Kidney (tissue), 14 donors: ENCODE measurements around the gene TTC28. TPM values are rescaled to one million over a fixed set of nuclear protein-coding genes. Genes with fewer than 3 reads are reported as not detected.
A peak's percentile ranks its signal among the peaks of the same experiment; 100 is the strongest.

Experiments
- DNase-seq, 5 donors: peaks; one replicate each; pipeline ENCODE4 v3.0.0-alpha.2; 2013 to 2020
- FAIRE-seq: peaks from 2 replicates; lab custom pipeline; 2012; peaks lifted over from hg19 to GRCh38; lab: Jason Lieb, UNC
- H3K27ac ChIP-seq, 2 donors: one replicate each; pipeline ENCODE4 v1.7.0; 2013; ENCODE audit warnings: low read depth in 2 of 2, low read length in 2 of 2, inconsistent platforms in 1 of 2
- H3K27me3 ChIP-seq: one replicate; pipeline ENCODE4 v1.7.1; 2013; ENCODE audit warnings: low read length, inconsistent platforms; ENCODE audit not compliant: control insufficient read depth, insufficient read depth
- H3K36me3 ChIP-seq, 3 donors: one replicate each; pipeline versions ENCODE4 v1.7.0 to v1.7.1; 2013; ENCODE audit warnings: low read length in 3 of 3, control low read depth in 1 of 3, inconsistent platforms in 1 of 3; ENCODE audit not compliant: insufficient read depth in 3 of 3, control insufficient read depth in 2 of 3
- H3K4me1 ChIP-seq, 3 donors: one replicate each; pipeline versions ENCODE4 v1.7.0 to v1.7.1; 2013; ENCODE audit warnings: low read length in 3 of 3, inconsistent platforms in 1 of 3, low read depth in 1 of 3; ENCODE audit not compliant: control insufficient read depth in 2 of 3, insufficient read depth in 2 of 3
- H3K4me3 ChIP-seq, 3 donors: one replicate each; pipeline versions ENCODE4 v1.7.0 to v1.8.1; 2013; ENCODE audit warnings: low read length in 3 of 3, control low read depth in 1 of 3, inconsistent platforms in 1 of 3
- H3K9ac ChIP-seq, 3 donors: one replicate each; pipeline versions ENCODE4 v1.7.0 to v1.7.1; 2013; ENCODE audit warnings: low read length in 3 of 3, control low read depth in 1 of 3, inconsistent platforms in 1 of 3
- H3K9me3 ChIP-seq, 3 donors: one replicate each; pipeline versions ENCODE4 v1.7.0 to v1.7.1; 2013; ENCODE audit warnings: low read length in 3 of 3, control low read depth in 1 of 3, inconsistent platforms in 1 of 3; ENCODE audit not compliant: control insufficient read depth in 2 of 3, insufficient read depth in 1 of 3
- intact Hi-C: fragments of 100-400 bp; cut with DNase I; formaldehyde crosslinking; loops from one replicate; pipeline ENCODE4 v1.11.1; 2022
- polyA plus RNA-seq: library from polyadenylated mRNA; stranded (reverse); fragments of 350-450 nt; fragmentation: Illumina TruSeq; extraction: RNeasy Lipid Tissue Mini Kit (QIAGEN cat#74804); gene quantifications from one replicate; pipeline ENCODE4 v1.2.3, GENCODE V29; 2014; ENCODE audit warnings: low read depth, low replicate concordance; ENCODE audit not compliant: insufficient read depth
- total RNA-seq: library from RNA; stranded (reverse); fragmentation: NEBNext Ultra II Directional; extraction: Animal tissue kit (Norgen Biotek cat#: 25700); gene quantifications from one replicate; pipeline ENCODE4 v1.2.1, GENCODE V29; 2021
- TF ChIP-seq, protein P1 (sequence below): IDR thresholded peaks from 3 replicates; pipeline ENCODE4 v1.5.1; 2012; ENCODE audit warnings: mild to moderate bottlenecking, moderate library complexity, borderline replicate concordance; ENCODE audit not compliant: insufficient read depth; ENCODE audit errors: extremely low read depth
- donor health status: control.
- donor health status: control.
- donor health status: control.
- donor health status: control.
- donor health status: control.
- donor health status: DM: yes; HTN: yes; CAD: no.
- donor health status: Normal renal cell carcinoma (clear cell type).

Gene TTC28
- total and polyA plus RNA-seq, 2 donors from 2014 or later: 3.5 to 40.2 TPM

DNA sequence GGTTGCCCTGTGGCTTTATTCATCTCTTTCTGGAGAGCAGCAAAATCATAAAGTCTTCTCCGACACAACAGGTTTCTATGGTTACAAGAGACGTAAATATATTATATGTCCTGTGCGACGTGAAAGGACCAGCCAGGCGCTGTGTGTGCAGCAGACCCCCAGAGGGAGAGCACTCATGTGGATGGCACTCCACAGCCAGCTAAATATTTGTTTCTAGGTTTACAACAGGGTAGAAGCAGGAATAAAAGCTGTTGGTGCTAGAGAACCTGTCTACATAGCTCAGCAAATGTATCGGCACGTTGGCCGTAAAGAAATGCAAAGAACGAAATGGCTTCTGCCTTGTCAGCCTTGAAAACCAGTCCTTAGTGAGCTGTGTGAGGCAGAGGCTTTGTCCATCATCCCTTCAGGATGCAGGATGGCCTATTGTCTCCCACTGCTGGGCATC, 626.8 kb downstream of the TTC28 start:
- peak in 3 of 5 donors; percentile 51 to 64 (median 60) for DNase-seq
- TF ChIP-seq, protein P1, sequence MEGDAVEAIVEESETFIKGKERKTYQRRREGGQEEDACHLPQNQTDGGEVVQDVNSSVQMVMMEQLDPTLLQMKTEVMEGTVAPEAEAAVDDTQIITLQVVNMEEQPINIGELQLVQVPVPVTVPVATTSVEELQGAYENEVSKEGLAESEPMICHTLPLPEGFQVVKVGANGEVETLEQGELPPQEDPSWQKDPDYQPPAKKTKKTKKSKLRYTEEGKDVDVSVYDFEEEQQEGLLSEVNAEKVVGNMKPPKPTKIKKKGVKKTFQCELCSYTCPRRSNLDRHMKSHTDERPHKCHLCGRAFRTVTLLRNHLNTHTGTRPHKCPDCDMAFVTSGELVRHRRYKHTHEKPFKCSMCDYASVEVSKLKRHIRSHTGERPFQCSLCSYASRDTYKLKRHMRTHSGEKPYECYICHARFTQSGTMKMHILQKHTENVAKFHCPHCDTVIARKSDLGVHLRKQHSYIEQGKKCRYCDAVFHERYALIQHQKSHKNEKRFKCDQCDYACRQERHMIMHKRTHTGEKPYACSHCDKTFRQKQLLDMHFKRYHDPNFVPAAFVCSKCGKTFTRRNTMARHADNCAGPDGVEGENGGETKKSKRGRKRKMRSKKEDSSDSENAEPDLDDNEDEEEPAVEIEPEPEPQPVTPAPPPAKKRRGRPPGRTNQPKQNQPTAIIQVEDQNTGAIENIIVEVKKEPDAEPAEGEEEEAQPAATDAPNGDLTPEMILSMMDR: no peak
- no peak overlapping the region for H3K27ac ChIP-seq

DNA sequence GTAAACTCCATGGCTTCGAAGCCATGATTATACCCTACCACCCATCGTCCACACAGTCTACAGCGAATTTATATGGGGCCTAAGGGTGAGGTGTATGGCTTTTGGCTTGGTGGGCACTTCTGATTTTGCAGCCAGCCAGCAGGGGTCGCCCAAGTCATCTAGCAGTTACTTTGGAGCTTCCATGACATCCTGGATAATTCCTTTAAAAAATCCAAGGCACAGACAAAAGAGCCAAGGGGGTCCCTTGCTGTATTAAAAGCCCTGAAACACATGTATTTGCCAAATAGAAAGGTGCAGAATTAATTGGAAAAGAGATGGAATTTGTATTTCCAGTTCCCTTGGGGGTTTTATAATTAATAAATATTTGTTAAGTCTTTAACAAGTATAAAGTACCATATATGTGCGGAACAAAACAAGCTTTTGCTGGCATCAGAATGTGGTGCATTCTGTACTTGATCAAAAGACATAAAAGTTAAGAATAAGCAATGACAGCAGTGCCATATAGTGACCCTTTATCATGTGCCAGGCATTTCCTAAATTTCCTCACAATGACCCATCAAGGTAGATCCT, 627.8 kb downstream of the TTC28 start:
- no peaks in the 10 kb centered on the region for H3K36me3 ChIP-seq
- FAIRE-seq (no peak), DNase-seq (peak in 4 of 5 donors; percentile 80 to 85 (median 82))
- TF ChIP-seq, protein P1: peak; percentile 73
- no peaks in the 10 kb centered on the region for H3K27me3 ChIP-seq
- H3K27ac ChIP-seq: no peak overlapping the region
- no peak overlapping the region for H3K9ac ChIP-seq
- peaks cover 0 to 29% (median 12%) of the 10 kb centered on the region in 3 donors for H3K4me1 ChIP-seq
- no peak overlapping the region for H3K4me3 ChIP-seq
- intact Hi-C loops: no loop called here
- H3K9me3 ChIP-seq: no peaks in the 10 kb centered on the region

More for the DNA sequence above, 626.8 kb downstream of the TTC28 start:
- Histone ChIP-seq H3K27me3 (no peaks in the 10 kb centered on the region), H3K9me3 (no peaks in the 10 kb centered on the region), H3K4me1 (peaks cover 0 to 28% (median 12%) of the 10 kb centered on the region in 3 donors), H3K9ac (no peak overlapping the region), H3K4me3 (no peak overlapping the region), H3K36me3 (no peaks in the 10 kb centered on the region)
- intact Hi-C loops: no loop called here
- FAIRE-seq: no peak

DNA sequence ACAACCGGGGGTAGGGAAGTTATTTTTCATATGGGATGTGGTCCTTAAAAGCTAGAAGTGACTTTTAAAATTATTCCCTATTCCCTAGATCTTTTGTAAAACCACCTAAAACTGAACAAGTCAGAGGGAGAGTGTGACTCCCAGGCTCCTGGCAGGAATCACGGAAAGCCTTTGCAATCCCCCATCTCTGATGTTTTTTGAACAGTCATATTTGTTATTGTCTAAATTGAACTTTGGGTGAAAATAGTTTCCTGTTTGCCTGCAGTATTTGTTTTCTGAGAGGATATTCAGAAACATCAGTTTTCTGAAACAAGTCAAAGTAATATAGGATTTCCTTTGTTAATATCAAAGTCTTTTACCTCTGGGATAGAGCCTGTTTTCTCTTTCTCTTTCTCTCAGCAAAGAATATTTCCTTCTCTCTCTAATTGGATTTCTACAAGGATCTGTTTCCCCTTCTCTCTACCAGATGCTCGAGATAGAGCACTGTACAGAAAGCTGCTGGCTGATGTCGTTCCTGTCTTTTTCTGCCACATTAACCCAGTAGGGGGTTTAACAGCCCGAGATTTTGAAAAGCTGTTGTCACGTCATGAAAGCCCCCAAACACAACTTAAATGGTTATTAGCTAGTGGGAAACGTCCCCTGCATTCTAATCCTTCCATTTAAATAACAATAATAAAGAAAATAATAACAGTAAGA, 628.4 kb downstream of the TTC28 start:
- no peak for FAIRE-seq
- TF ChIP-seq, protein P1: no peak

More for the DNA sequence above, 628.4 kb downstream of the TTC28 start:
- Histone ChIP-seq H3K9ac (no peak overlapping the region), H3K9me3 (no peaks in the 10 kb centered on the region), H3K4me1 (peaks cover 0 to 29% (median 12%) of the 10 kb centered on the region in 3 donors), H3K36me3 (no peaks in the 10 kb centered on the region), H3K27me3 (no peaks in the 10 kb centered on the region), H3K4me3 (no peak overlapping the region), H3K27ac (no peak overlapping the region)
- no peak for DNase-seq
- intact Hi-C loops: no loop called here
